Stomach (tissue), 4 donors: ENCODE measurements around the gene IRS2.

Source experiments
- EP300 ChIP-seq: sonication (generic); formaldehyde crosslinking; IDR thresholded peaks from one replicate; pipeline ENCODE4 v1.6.1; 2017; ENCODE audit warnings: antibody characterized with exemption
- POLR2A ChIP-seq, 4 donors: fragments of 450-650 bp; IDR thresholded peaks; one replicate each; pipeline ENCODE4 v1.6.1; 2016; ENCODE audit warnings: antibody characterized with exemption in 4 of 4, control low read depth in 2 of 4, mild to moderate bottlenecking in 1 of 4, moderate library complexity in 1 of 4
- POLR2AphosphoS5 ChIP-seq, 3 donors: sonication (generic); formaldehyde crosslinking; IDR thresholded peaks; one replicate each; pipeline ENCODE4 v1.6.1; 2016; ENCODE audit warnings: antibody characterized with exemption in 3 of 3
- TF ChIP-seq, protein P1 (sequence below), 7 experiments: fragments of 450-650 bp in 4 of 7; fragments of 200-600 bp in 3 of 7; sonication (generic) in 3 of 7; IDR thresholded peaks; one replicate each; pipeline ENCODE4 v1.5.1; 2016 to 2019; ENCODE audit warnings: antibody characterized with exemption in 7 of 7, control low read depth in 2 of 7, mild to moderate bottlenecking in 1 of 7

GRCh38 chr13:109781384-109782065, 4.9 kb downstream of the IRS2 start:
- TF ChIP-seq, protein P1, sequence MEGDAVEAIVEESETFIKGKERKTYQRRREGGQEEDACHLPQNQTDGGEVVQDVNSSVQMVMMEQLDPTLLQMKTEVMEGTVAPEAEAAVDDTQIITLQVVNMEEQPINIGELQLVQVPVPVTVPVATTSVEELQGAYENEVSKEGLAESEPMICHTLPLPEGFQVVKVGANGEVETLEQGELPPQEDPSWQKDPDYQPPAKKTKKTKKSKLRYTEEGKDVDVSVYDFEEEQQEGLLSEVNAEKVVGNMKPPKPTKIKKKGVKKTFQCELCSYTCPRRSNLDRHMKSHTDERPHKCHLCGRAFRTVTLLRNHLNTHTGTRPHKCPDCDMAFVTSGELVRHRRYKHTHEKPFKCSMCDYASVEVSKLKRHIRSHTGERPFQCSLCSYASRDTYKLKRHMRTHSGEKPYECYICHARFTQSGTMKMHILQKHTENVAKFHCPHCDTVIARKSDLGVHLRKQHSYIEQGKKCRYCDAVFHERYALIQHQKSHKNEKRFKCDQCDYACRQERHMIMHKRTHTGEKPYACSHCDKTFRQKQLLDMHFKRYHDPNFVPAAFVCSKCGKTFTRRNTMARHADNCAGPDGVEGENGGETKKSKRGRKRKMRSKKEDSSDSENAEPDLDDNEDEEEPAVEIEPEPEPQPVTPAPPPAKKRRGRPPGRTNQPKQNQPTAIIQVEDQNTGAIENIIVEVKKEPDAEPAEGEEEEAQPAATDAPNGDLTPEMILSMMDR (IDR thresholded peaks at IDR 0.05): no peak
- TF ChIP-seq POLR2A (IDR thresholded peaks at IDR 0.05) (peak in 1 of 4 donors; percentile 17), EP300 (no peak), POLR2AphosphoS5 (IDR thresholded peaks at IDR 0.05) (peak in 1 of 3 donors; percentile 2)
